IPS-20b (cell line): Measurements from ENCODE around the gene UTP4.

Experiments
- H3K27ac ChIP-seq: one replicate; pipeline ENCODE4 v1.5.1; 2013; ENCODE audit warnings: low read length
- H3K27me3 ChIP-seq: 2 replicates; pipeline ENCODE4 v1.6.1; 2013; ENCODE audit warnings: mild to moderate bottlenecking, low read length, inconsistent platforms; ENCODE audit not compliant: insufficient read depth
- H3K36me3 ChIP-seq: 2 replicates; pipeline ENCODE4 v1.6.1; 2013; ENCODE audit warnings: low read depth, mild to moderate bottlenecking, inconsistent platforms, low read length, moderate library complexity; ENCODE audit not compliant: insufficient read depth
- H3K4me1 ChIP-seq: 2 replicates; pipeline ENCODE4 v1.6.1; 2013; ENCODE audit warnings: mild to moderate bottlenecking, control low read depth, inconsistent platforms, low read length, moderate library complexity; ENCODE audit not compliant: insufficient read depth
- H3K4me3 ChIP-seq: 2 replicates; pipeline ENCODE4 v1.5.1; 2013; ENCODE audit warnings: mild to moderate bottlenecking, low read length, inconsistent platforms
- H3K9ac ChIP-seq: 2 replicates; pipeline ENCODE4 v1.6.1; 2013; ENCODE audit warnings: low read depth, mild to moderate bottlenecking, inconsistent platforms, low read length, moderate library complexity
- H3K9me3 ChIP-seq: 2 replicates; pipeline ENCODE4 v1.6.1; 2013; ENCODE audit warnings: mild to moderate bottlenecking, low read depth, low read length, inconsistent platforms; ENCODE audit not compliant: insufficient read depth

The UTP4 gene

GRCh38 chr16:69166946-69167930 lies 34.8 kb downstream of the UTP4 start:
- H3K27ac ChIP-seq: no peak overlapping the region
- no peaks in the 10 kb centered on the region for H3K9me3 ChIP-seq
- H3K9ac ChIP-seq: no peak overlapping the region
- peaks cover 4% of the 10 kb centered on the region; the same call in 1 of the 2 replicates for H3K4me1 ChIP-seq
- H3K4me3 ChIP-seq: no peak overlapping the region
- no peaks in the 10 kb centered on the region for H3K27me3 ChIP-seq
- H3K36me3 ChIP-seq: peaks cover 89% of the 10 kb centered on the region

- H3K9ac ChIP-seq: no peak overlapping the region
- no peak overlapping the region for H3K4me3 ChIP-seq
- peaks cover 4% of the 10 kb centered on the region; the same call in 1 of the 2 replicates for H3K4me1 ChIP-seq
- H3K27ac ChIP-seq: no peak overlapping the region
- peaks cover 71% of the 10 kb centered on the region for H3K36me3 ChIP-seq
- no peaks in the 10 kb centered on the region for H3K27me3 ChIP-seq
- no peaks in the 10 kb centered on the region for H3K9me3 ChIP-seq
These were observed 36.6 kb downstream of the UTP4 start for GRCh38 chr16:69169051-69169450.

- Histone ChIP-seq H3K4me1 (peaks cover 4% of the 10 kb centered on the region; the same call in 1 of the 2 replicates), H3K36me3 (peaks cover 65% of the 10 kb centered on the region)
These were observed 37.3 kb downstream of the UTP4 start for GRCh38 chr16:69169607-69170352.

GRCh38 chr16:69171325-69172084 lies 39.1 kb downstream of the UTP4 start:
- peak overlapping the region; percentile 71 for H3K27ac ChIP-seq

More at GRCh38 chr16:69169607-69170352, 37.3 kb downstream of the UTP4 start:
- Histone ChIP-seq H3K27me3 (no peaks in the 10 kb centered on the region), H3K9ac (no peak overlapping the region), H3K4me3 (no peak overlapping the region), H3K9me3 (no peaks in the 10 kb centered on the region), H3K27ac (no peak overlapping the region)

GRCh38 chr16:69176033-69176800 lies 43.8 kb downstream of the UTP4 start:
- Histone ChIP-seq H3K4me3 (no peak overlapping the region), H3K27ac (no peak overlapping the region), H3K27me3 (no peaks in the 10 kb centered on the region), H3K36me3 (peaks cover 5% of the 10 kb centered on the region; the same call in 1 of the 2 replicates), H3K9me3 (no peaks in the 10 kb centered on the region), H3K4me1 (peaks cover 4% of the 10 kb centered on the region; the same call in 1 of the 2 replicates), H3K9ac (no peak overlapping the region)

More at GRCh38 chr16:69171325-69172084, 39.1 kb downstream of the UTP4 start:
- Histone ChIP-seq H3K9me3 (no peaks in the 10 kb centered on the region), H3K36me3 (peaks cover 47% of the 10 kb centered on the region), H3K27me3 (no peaks in the 10 kb centered on the region), H3K9ac (peak overlapping the region; percentile 41; the same call in 1 of the 2 replicates), H3K4me3 (no peak overlapping the region), H3K4me1 (peaks cover 4% of the 10 kb centered on the region; the same call in 1 of the 2 replicates)

- no peak overlapping the region for H3K9ac ChIP-seq
- no peaks in the 10 kb centered on the region for H3K4me1 ChIP-seq
- H3K9me3 ChIP-seq: no peaks in the 10 kb centered on the region
- no peaks in the 10 kb centered on the region for H3K36me3 ChIP-seq
- no peak overlapping the region for H3K27ac ChIP-seq
- no peaks in the 10 kb centered on the region for H3K27me3 ChIP-seq
- H3K4me3 ChIP-seq: no peak overlapping the region
These were observed 47.0 kb downstream of the UTP4 start for GRCh38 chr16:69179328-69180010.

- Histone ChIP-seq H3K4me3 (no peak overlapping the region), H3K9ac (no peak overlapping the region), H3K27me3 (no peaks in the 10 kb centered on the region), H3K9me3 (no peaks in the 10 kb centered on the region), H3K27ac (no peak overlapping the region), H3K4me1 (no peaks in the 10 kb centered on the region), H3K36me3 (no peaks in the 10 kb centered on the region)
These were observed 47.5 kb downstream of the UTP4 start for GRCh38 chr16:69180011-69180338.

GRCh38 chr16:69182730-69183416 lies 50.4 kb downstream of the UTP4 start:
- Histone ChIP-seq H3K9me3 (no peaks in the 10 kb centered on the region), H3K36me3 (no peaks in the 10 kb centered on the region), H3K9ac (no peak overlapping the region), H3K4me1 (0 out of 2 replicates have a peak, but pooled peaks cover 5% of the 10 kb centered on the region), H3K4me3 (no peak overlapping the region), H3K27me3 (no peaks in the 10 kb centered on the region), H3K27ac (no peak overlapping the region)

GRCh38 chr16:69186642-69187445 lies 54.4 kb downstream of the UTP4 start, which contains the start of gene SNTB2:
Gene SNTB2, plus strand, starts transcription at chr16:69187164. Its CDS starts 3 bp downstream, at chr16:69187167.
- Histone ChIP-seq H3K9me3 (no peaks in the 10 kb centered on the region), H3K4me3 (peak within 1 kb of the TSS; percentile 89), H3K27me3 (peaks cover 6% of the 10 kb centered on the region; the same call in 1 of the 2 replicates), H3K36me3 (no peaks in the 10 kb centered on the region), H3K27ac (no peak within 1 kb of the TSS), H3K4me1 (peaks cover 17% of the 10 kb centered on the region; the same call in 1 of the 2 replicates), H3K9ac (peak within 1 kb of the TSS; percentile 76; the same call in 1 of the 2 replicates)
